Measurements from ENCODE around the gene PCNX1.

Gene PCNX1

GRCh38 chr14:70888681-70889175, 18.5 kb upstream of the PCNX1 start:
- no peak for DNase-seq (ENCODE audit: low spot score)

- DNase-seq (ENCODE audit: low spot score) = no peak
These were observed 17.7 kb upstream of the PCNX1 start for GRCh38 chr14:70889555-70889954.

- no peak for DNase-seq (ENCODE audit: low spot score)
These were observed 16.2 kb upstream of the PCNX1 start for GRCh38 chr14:70890826-70891659.

DNA sequence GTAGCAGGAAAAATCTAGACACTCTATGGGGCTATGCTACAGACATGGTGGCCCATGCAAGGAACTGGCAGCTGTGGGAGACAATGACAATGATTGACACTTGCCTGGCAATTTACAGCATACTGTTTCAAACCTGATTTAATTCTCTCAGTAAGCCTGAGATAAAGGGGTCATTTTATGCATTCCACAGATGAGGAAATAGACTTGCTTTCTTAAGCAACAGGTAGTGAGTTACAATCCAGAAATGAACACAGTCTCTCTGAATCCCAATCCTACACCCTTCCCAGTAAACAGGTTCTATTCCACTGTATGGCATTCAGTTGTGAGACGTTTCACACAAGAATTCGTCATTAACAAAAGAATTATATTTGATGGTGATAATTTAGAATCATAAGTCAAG, 15.5 kb upstream of the PCNX1 start:
- DNase-seq (ENCODE audit: low spot score) = no peak

DNA sequence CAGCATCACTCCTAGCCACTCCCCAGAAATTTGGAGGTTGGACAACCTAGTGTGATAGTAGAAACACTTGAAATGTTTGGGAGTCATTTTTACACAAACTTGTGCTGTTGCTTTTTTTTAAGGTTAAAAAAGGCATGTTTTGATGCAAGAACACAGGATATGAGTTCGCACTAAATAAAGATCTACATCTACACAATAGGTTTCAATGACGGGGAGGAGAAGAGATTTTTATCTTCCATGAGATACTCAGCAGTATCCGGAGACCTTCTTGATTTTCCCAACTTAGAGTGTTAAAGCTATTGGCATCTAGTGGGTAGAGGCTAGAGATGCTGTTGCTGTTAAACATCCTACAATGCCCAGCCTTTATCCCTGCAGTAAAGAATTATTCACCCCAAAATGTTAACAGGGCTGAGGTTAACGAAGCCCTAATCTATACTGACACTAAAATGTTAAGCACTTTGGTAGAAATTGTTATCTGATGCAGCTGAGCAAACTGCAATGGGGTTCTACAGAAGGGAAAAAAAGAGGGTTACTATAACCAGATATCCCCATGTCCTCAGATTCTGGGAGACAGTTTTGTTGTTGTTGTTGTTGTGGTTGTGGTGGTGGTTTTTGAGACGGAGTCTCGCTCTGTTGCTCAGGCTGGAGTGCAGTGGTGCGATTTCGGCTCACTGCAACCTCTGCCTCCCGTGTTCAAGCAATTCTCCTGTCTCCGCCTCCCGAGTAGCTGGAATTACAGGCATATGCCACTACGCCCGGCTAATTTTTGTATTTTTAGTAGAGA, 14.0 kb upstream of the PCNX1 start:
- DNase-seq (ENCODE audit: low spot score) = no peak

DNA sequence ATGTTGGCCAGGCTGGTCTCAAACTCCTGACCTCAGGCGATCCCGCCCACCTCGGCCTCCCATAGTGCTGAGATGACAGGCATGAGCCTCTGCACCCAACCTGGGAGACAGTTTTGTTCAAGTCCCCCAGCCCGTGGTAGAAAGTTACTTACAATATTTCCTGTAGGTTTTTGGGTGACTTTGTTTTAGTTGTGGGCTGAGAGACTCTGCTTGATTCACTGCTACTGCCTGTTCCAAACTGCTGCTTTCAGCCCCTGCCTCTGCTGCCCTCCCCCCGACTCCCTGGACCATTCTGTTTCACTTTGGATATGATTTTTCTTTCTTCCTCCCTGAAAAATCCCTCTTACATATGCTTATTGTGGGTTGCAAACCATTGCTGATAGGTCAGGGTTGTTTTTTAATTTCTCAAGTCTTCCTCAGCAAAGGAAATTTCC, 13.4 kb upstream of the PCNX1 start:
- DNase-seq (ENCODE audit: low spot score) = no peak

- DNase-seq (ENCODE audit: low spot score) = no peak
These were observed 12.4 kb upstream of the PCNX1 start for GRCh38 chr14:70894868-70895267.

DNA sequence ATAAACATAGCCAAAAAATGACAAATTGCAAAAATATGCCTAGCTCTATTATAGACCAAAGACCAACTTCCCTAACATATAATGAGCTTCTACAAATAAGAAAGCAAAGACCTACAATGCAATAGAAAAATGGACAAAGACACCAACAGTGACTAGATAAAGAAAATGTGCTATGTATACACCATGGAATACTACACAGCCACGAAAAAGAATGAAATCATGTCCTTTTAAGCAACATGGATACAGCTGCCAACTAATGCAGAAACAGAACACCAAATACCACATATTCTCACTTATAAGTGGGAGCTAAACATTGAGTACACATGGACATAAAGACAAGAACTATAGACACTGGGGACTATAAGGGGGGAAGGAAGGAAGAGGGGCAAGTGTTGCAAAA, 10.9 kb upstream of the PCNX1 start:
- DNase-seq (ENCODE audit: low spot score) = no peak

DNA sequence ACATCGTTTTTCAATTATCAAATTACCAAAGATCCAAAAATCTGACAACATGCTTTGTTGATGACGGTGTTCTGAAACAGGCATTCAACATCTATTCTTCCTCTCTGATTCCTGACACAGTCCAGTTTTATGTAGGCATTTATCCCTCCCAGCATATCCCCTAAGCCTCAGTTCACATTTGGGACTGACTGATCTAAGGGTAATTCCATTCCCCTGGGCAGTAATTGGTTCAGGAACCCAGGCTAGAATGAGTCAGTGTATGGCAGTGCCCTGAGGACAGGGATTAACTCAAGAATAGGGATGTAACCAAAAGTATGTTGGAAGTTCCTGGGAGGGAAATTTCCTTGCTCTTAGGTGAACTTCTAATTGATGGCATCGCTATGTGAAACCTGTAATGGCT, 10.3 kb upstream of the PCNX1 start:
- no peak for DNase-seq (ENCODE audit: low spot score)

DNA sequence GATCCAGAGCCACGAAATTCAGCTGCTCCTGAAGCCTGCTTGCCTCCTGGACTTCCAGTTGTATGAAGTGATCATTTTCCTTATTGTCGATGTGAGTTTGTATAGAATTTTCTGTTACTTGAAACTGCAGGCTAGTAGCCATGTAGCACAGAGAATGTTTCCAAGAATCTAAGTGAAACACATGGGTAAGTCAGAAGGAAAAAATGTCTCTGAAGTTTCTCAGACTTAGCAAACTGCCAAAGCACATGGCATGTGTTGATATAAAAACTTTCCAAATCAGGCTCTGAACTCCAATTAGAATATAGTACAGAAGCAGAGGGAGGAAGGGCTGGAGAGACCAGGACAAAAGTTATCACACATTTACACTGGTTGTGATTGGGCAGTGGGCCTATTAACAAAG, 9.8 kb upstream of the PCNX1 start:
- no peak for DNase-seq (ENCODE audit: low spot score)

- DNase-seq (ENCODE audit: low spot score) = no peak
These were observed 9.0 kb upstream of the PCNX1 start for GRCh38 chr14:70898111-70898745.

DNA sequence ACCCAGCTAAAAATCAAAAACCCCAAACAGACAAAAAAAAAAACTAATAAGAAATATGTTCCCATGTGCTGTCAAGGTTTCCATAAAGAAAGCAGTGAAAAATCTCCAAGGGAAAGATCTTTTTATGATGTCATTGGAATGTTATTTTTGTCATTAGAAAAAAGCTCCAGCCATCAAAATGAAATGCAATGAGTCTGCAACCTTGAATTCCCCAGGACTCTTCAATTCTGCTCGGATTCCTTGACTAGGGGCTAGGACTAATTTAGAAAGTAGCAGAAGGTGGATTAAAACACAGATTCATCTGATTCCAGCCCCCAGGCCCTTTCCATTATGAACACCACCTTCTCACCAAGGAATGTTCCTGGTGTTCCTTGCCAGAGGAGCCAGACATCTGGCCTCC, 6.0 kb upstream of the PCNX1 start:
- peak; percentile 60 for DNase-seq (ENCODE audit: low spot score)

DNA sequence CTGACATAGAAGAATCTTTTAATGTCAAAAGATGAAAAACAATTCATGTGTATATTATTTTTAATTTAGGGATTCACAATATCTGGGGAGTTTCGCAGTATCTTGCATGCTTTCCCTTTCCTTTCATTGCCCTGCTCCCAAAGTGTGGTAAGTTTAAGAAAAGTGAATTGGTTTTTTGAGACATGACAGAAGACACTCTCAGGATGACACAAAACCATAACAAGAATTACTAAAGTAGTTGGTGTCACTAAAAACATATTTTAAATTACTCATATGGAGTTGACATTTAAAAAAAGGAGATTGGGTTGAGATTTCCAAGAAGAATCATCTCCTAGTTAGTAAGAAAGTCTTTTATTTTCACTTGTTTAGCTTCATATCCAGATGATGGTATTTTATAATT, 5.1 kb upstream of the PCNX1 start:
- no peak for DNase-seq (ENCODE audit: low spot score)

GRCh38 chr14:70904373-70904772, 2.9 kb upstream of the PCNX1 start:
- no peak for DNase-seq (ENCODE audit: low spot score)

GRCh38 chr14:70905301-70905700, 2.0 kb upstream of the PCNX1 start:
- peak; percentile 53 for DNase-seq (ENCODE audit: low spot score)

GRCh38 chr14:70906793-70907175, 475 bp upstream of the PCNX1 start:
- no peak for DNase-seq (ENCODE audit: low spot score)

DNA sequence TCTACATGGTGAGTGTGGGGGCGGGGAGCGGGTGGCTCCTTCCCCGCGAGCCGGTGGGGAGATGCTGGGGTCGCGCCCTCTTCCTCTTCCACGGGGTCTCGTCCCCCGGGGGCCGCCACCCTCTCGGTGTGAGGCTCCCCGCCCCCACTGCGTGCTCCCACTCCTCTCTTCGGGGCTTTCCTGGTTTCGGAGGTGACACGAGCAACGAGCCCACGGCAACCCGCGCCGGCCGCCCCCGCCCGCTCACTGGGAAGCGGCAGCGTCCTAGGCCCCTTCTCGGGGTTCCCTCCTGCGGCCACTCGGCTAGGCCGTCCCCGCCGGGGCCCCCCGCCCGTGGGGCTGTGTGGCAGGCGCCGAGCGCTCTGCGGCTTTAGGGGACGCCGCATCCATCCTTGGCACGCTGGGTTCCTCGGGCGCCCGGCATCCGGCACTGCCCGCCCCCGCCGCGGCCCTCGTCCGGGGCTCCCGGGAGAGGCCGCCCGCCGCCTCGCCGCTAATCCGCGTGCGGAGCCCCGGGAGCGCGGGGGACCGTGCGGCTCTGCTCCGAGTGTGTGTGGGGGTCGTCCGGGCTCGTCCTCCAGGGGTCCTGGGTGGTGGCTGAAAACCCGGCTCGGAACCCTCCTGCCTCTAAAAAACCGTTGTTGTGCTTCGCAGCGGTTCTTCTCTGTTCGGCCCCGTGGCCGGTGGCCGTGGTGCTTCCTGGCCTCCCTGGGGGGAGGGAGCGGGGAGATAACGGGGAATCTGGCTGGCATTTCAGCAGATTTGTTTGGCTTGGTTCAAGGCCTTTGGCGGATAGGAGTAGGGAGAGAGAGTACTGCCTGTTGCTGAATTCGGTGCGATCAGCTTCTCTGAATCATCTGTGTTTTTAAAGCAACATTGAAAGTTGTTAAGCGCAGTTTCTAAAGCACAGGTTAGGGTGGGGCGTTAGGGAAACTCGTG, 1.0 kb downstream of the PCNX1 start:
- DNase-seq (ENCODE audit: low spot score) = peak; percentile 70

GRCh38 chr14:70908935-70909641, 1.8 kb downstream of the PCNX1 start:
- DNase-seq (ENCODE audit: low spot score) = no peak

- DNase-seq (ENCODE audit: low spot score) = no peak
These were observed 2.7 kb downstream of the PCNX1 start for GRCh38 chr14:70909733-70910614.

DNA sequence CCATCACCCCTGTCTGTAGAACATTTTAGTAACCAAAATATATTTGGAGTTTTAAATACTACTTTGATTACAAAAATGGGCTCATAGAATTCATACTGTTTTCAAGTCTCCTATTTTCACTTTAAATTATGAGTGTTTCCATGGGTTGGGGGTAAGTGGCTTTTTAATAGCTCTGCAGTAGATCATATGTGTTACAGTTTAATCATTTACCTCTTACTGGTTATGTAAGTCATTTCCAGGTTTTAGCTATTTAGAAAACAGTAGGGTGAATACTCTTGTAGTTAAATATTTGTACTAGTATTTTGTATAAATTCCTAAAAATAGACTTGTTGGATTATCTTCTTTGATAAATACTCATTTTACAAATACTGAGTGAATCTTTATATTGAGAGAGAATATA, 8.2 kb downstream of the PCNX1 start:
- DNase-seq (ENCODE audit: low spot score) = no peak

Data from hepatic stellate cell (primary cell).